Transverse colon (tissue), 4 donors: ENCODE results near the gene SRGAP2B.
"Not testable (repeated sequence)": the region's sequence is repeated elsewhere in the genome, so short reads cannot be mapped to it uniquely, and the experiment has no call there.

Experiments used
- CTCF ChIP-seq, 5 experiments: fragments of 200-600 bp in 3 of 5; fragments of 450-650 bp in 2 of 5; sonication (generic) in 3 of 5; IDR thresholded peaks; 1 replicate in 2 of 5; 2 replicates in 3 of 5; pipeline ENCODE4 v1.5.1; 2016 to 2017; ENCODE audit warnings: antibody characterized with exemption in 5 of 5, inconsistent platforms in 3 of 5, mild to moderate bottlenecking in 2 of 5, moderate library complexity in 1 of 5
- EP300 ChIP-seq: sonication (generic); formaldehyde crosslinking; IDR thresholded peaks from one replicate; pipeline ENCODE4 v1.6.1; 2017; ENCODE audit warnings: antibody characterized with exemption, low read depth
- POLR2A ChIP-seq: fragments of 450-650 bp; IDR thresholded peaks from one replicate; pipeline ENCODE4 v1.6.1; 2016; ENCODE audit warnings: antibody characterized with exemption, mild to moderate bottlenecking, moderate library complexity
- POLR2AphosphoS5 ChIP-seq, 3 donors: sonication (generic); formaldehyde crosslinking; IDR thresholded peaks; one replicate each; pipeline ENCODE4 v1.6.1; 2016; ENCODE audit warnings: antibody characterized with exemption in 3 of 3

- not testable (repeated sequence) for TF ChIP-seq CTCF (IDR thresholded peaks at IDR 0.05); POLR2A; POLR2AphosphoS5 (IDR thresholded peaks at IDR 0.05); EP300
These were observed 73.4 kb downstream of the SRGAP2B start for GRCh38 chr1:145021749-145022148.
